Tibial nerve (tissue), 4 donors: ENCODE measurements around the gene DNAJC9.

Source experiments
- CTCF ChIP-seq, 5 experiments: fragments of 200-600 bp in 3 of 5; fragments of 450-650 bp in 2 of 5; sonication (generic) in 3 of 5; IDR thresholded peaks; one replicate each; pipeline ENCODE4 v1.5.1; 2016 to 2019; ENCODE audit warnings: antibody characterized with exemption in 5 of 5, mild to moderate bottlenecking in 3 of 5, moderate library complexity in 2 of 5
- EP300 ChIP-seq, 2 donors: sonication (generic); formaldehyde crosslinking; IDR thresholded peaks; one replicate each; pipeline ENCODE4 v1.6.1; 2017; ENCODE audit warnings: antibody characterized with exemption in 2 of 2, mild to moderate bottlenecking in 1 of 2
- POLR2A ChIP-seq, 2 donors: fragments of 450-650 bp; IDR thresholded peaks; one replicate each; pipeline ENCODE4 v1.6.1; 2017; ENCODE audit warnings: antibody characterized with exemption in 2 of 2, mild to moderate bottlenecking in 2 of 2, moderate library complexity in 2 of 2

DNA sequence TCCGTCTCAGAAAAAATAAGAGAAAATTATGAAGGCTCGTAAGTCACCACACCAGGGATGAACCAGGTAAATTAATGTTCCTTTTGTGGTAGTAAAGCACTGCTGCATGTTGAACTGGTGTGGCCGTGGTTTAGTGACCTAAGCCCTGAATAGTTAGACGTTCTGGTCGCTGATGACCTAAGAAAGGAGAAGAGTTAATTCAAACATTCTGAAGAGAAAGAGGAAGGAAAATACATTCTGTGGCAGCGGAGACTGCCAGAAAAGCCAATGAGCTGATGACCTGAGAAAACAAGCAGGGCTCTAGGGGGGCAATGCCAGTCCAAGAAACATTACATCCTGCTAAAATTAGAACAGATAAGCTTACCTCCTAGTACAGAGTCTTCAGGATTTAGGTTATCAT, 17.5 kb downstream of the DNAJC9 start:
- TF ChIP-seq EP300 (IDR thresholded peaks at IDR 0.05) (no peak), CTCF (IDR thresholded peaks at IDR 0.05) (no peak), POLR2A (IDR thresholded peaks at IDR 0.05) (no peak)
